SK-N-MC (cell line): ENCODE results near the gene MYO10.

ENCODE experiments used
- EZH2 ChIP-seq: fragments of 200-600 bp; sonication (generic); IDR thresholded peaks from one replicate; pipeline ENCODE4 v1.6.1; 2017; ENCODE audit warnings: antibody characterized with exemption
- POLR2AphosphoS5 ChIP-seq: IDR thresholded peaks from 2 replicates; pipeline ENCODE4 v1.6.1; 2012; ENCODE audit warnings: mild to moderate bottlenecking, low read depth, low read length, borderline replicate concordance

- TF ChIP-seq EZH2 (no peak), POLR2AphosphoS5 (no peak)
These were observed 275.1 kb downstream of the MYO10 start for GRCh38 chr5:16660982-16661381.
